ENCODE results near the gene SORCS2.

The SORCS2 gene

GRCh38 chr4:7306021-7306965, 114.0 kb downstream of the SORCS2 start:
- TF ChIP-seq REST (IDR thresholded peaks at IDR 0.05; ENCODE audit: low read depth) (no peak), TAF1 (IDR thresholded peaks at IDR 0.05; ENCODE audit: low read depth) (no peak), RAD21 (IDR thresholded peaks at IDR 0.05; ENCODE audit: low read depth) (no peak), TCF12 (IDR thresholded peaks at IDR 0.05; ENCODE audit: low read depth) (no peak), USF1 (IDR thresholded peaks at IDR 0.05) (no peak), CREB1 (IDR thresholded peaks at IDR 0.05; ENCODE audit: low read depth) (no peak), YY1 (IDR thresholded peaks at IDR 0.05; ENCODE audit: low read depth) (no peak), FOXM1 (IDR thresholded peaks at IDR 0.05; ENCODE audit: borderline replicate concordance, low read depth) (no peak), CEBPB (IDR thresholded peaks at IDR 0.05) (no peak), MAX (IDR thresholded peaks at IDR 0.05) (no peak), TEAD4 (IDR thresholded peaks at IDR 0.05) (no peak), NFIC (IDR thresholded peaks at IDR 0.05) (no peak), EP300 (IDR thresholded peaks at IDR 0.05; ENCODE audit: borderline replicate concordance) (no peak), EGR1 (IDR thresholded peaks at IDR 0.05) (no peak)

GRCh38 chr4:7306986-7307385, 114.6 kb downstream of the SORCS2 start:
- TF ChIP-seq MAX (IDR thresholded peaks at IDR 0.05) (no peak), CEBPB (IDR thresholded peaks at IDR 0.05) (no peak), EP300 (IDR thresholded peaks at IDR 0.05; ENCODE audit: borderline replicate concordance) (no peak), CREB1 (IDR thresholded peaks at IDR 0.05; ENCODE audit: low read depth) (no peak), FOXM1 (IDR thresholded peaks at IDR 0.05; ENCODE audit: borderline replicate concordance, low read depth) (no peak)

- TF ChIP-seq YY1 (IDR thresholded peaks at IDR 0.05; ENCODE audit: low read depth) (no peak), RAD21 (IDR thresholded peaks at IDR 0.05; ENCODE audit: low read depth) (no peak), TAF1 (IDR thresholded peaks at IDR 0.05; ENCODE audit: low read depth) (no peak), TCF12 (IDR thresholded peaks at IDR 0.05; ENCODE audit: low read depth) (no peak), MAX (IDR thresholded peaks at IDR 0.05) (no peak), EGR1 (IDR thresholded peaks at IDR 0.05) (no peak), ZBTB7A (IDR thresholded peaks at IDR 0.05; ENCODE audit: low read depth) (no peak), CREB1 (IDR thresholded peaks at IDR 0.05; ENCODE audit: low read depth) (no peak)
Observed at GRCh38 chr4:7307394-7308099, 115.2 kb downstream of the SORCS2 start.

- TF ChIP-seq TAF1 (IDR thresholded peaks at IDR 0.05; ENCODE audit: low read depth) (no peak), RAD21 (IDR thresholded peaks at IDR 0.05; ENCODE audit: low read depth) (no peak), ZBTB7A (IDR thresholded peaks at IDR 0.05; ENCODE audit: low read depth) (no peak)
Observed at GRCh38 chr4:7309181-7309580, 116.8 kb downstream of the SORCS2 start.

GRCh38 chr4:7309636-7310390, 117.5 kb downstream of the SORCS2 start:
- TF ChIP-seq FOXM1 (IDR thresholded peaks at IDR 0.05; ENCODE audit: borderline replicate concordance, low read depth) (no peak), YY1 (IDR thresholded peaks at IDR 0.05; ENCODE audit: low read depth) (no peak), EP300 (IDR thresholded peaks at IDR 0.05; ENCODE audit: borderline replicate concordance) (no peak), ZBTB7A (IDR thresholded peaks at IDR 0.05; ENCODE audit: low read depth) (no peak), RAD21 (IDR thresholded peaks at IDR 0.05; ENCODE audit: low read depth) (no peak), CREB1 (IDR thresholded peaks at IDR 0.05; ENCODE audit: low read depth) (no peak), TCF12 (IDR thresholded peaks at IDR 0.05; ENCODE audit: low read depth) (no peak), USF1 (IDR thresholded peaks at IDR 0.05) (no peak), REST (IDR thresholded peaks at IDR 0.05; ENCODE audit: low read depth) (no peak), EGR1 (IDR thresholded peaks at IDR 0.05) (no peak), NFIC (IDR thresholded peaks at IDR 0.05) (no peak), MAX (IDR thresholded peaks at IDR 0.05) (no peak), TAF1 (IDR thresholded peaks at IDR 0.05; ENCODE audit: low read depth) (no peak), TEAD4 (IDR thresholded peaks at IDR 0.05) (no peak), CEBPB (IDR thresholded peaks at IDR 0.05) (no peak)

Data from Ishikawa (cell line).